HCT116 (cell line): Measurements from ENCODE around the gene SOD1.

Experiments
- CEBPB ChIP-seq: IDR thresholded peaks from 2 replicates; pipeline ENCODE4 v1.6.1; 2012; ENCODE audit warnings: low read depth
- CTCF ChIP-seq, 3 experiments: fragments of 200-600 bp in 1 of 3; sonication (generic) in 1 of 3; IDR thresholded peaks in 2 of 3; conservative IDR thresholded peaks in 1 of 3; 2 replicates each; pipeline ENCODE4 v1.5.1; 2012 to 2017; ENCODE audit warnings: low read depth in 2 of 3, low read length in 2 of 3, antibody characterized with exemption in 1 of 3, borderline replicate concordance in 1 of 3, control low read depth in 1 of 3, mild to moderate bottlenecking in 1 of 3, mixed read lengths in 1 of 3, mixed run types in 1 of 3, moderate library complexity in 1 of 3; ENCODE audit not compliant: insufficient read depth in 1 of 3
- EZH2phosphoT487 ChIP-seq: fragments of 200-600 bp; IDR thresholded peaks from 2 replicates; pipeline ENCODE4 v1.6.1; 2018; ENCODE audit warnings: antibody characterized with exemption, borderline replicate concordance
- JUND ChIP-seq: IDR thresholded peaks from 2 replicates; pipeline ENCODE4 v1.6.1; 2012
- MAX ChIP-seq: IDR thresholded peaks from 2 replicates; pipeline ENCODE4 v1.6.1; 2012
- POLR2A ChIP-seq: IDR thresholded peaks from 2 replicates; pipeline ENCODE4 v1.7.0; 2011; ENCODE audit warnings: borderline replicate concordance; ENCODE audit not compliant: insufficient read depth, insufficient read length; ENCODE audit errors: extremely low read depth
- POLR2AphosphoS5 ChIP-seq: IDR thresholded peaks from 2 replicates; pipeline ENCODE4 v1.6.1; 2011; ENCODE audit warnings: mild to moderate bottlenecking, low read depth, low read length, moderate library complexity
- RAD21 ChIP-seq: IDR thresholded peaks from 2 replicates; pipeline ENCODE4 v1.6.1; 2012; ENCODE audit warnings: low read depth, mild to moderate bottlenecking
- REST ChIP-seq: IDR thresholded peaks from 2 replicates; pipeline ENCODE4 v1.6.1; 2012; ENCODE audit warnings: low read depth
- SP1 ChIP-seq: IDR thresholded peaks from 2 replicates; pipeline ENCODE4 v1.6.1; 2012; ENCODE audit warnings: low read depth
- TCF7L2 ChIP-seq: IDR thresholded peaks from 2 replicates; pipeline ENCODE4 v1.7.0; 2011; ENCODE audit warnings: borderline replicate concordance, inconsistent platforms; ENCODE audit not compliant: insufficient read depth, insufficient read length; ENCODE audit errors: extremely low read depth
- YY1 ChIP-seq: IDR thresholded peaks from 2 replicates; pipeline ENCODE4 v1.6.1; 2011; ENCODE audit warnings: low read length, low read depth, moderate library complexity, mild to moderate bottlenecking; ENCODE audit not compliant: insufficient replicate concordance; ENCODE audit errors: extremely low read depth

- no peak for TF ChIP-seq RAD21
- TF ChIP-seq SP1, result no peak
- TF ChIP-seq MAX, result no peak
- no peak for TF ChIP-seq CEBPB
- no peak for TF ChIP-seq CTCF (IDR thresholded peaks at IDR 0.05 in 2 of 3, conservative IDR thresholded peaks at IDR 0.05 in 1 of 3; ENCODE audit: borderline replicate concordance in 1 of 3, insufficient read depth in 1 of 3, low read depth in 2 of 3, low read length in 2 of 3)
- no peak for TF ChIP-seq EZH2phosphoT487
- no peak for TF ChIP-seq REST
- no peak for TF ChIP-seq JUND
- no peak for TF ChIP-seq YY1
- TF ChIP-seq POLR2A, result no peak
- TF ChIP-seq TCF7L2, result no peak
- no peak for TF ChIP-seq POLR2AphosphoS5
These were observed 36.9 kb downstream of the SOD1 start for GRCh38 chr21:31696424-31696823.
